Adrenal gland (tissue), 5 donors: ENCODE measurements around the gene STK32A.

ENCODE experiments used
- POLR2A ChIP-seq, 2 donors: fragments of 450-650 bp; IDR thresholded peaks; one replicate each; pipeline ENCODE4 v1.6.1; 2017; ENCODE audit warnings: antibody characterized with exemption in 2 of 2, mild to moderate bottlenecking in 2 of 2, moderate library complexity in 1 of 2
- TF ChIP-seq, protein P1 (sequence below), 6 experiments: fragments of 450-650 bp in 4 of 6; fragments of 200-600 bp in 2 of 6; sonication (generic) in 1 of 6; IDR thresholded peaks; 1 replicate in 5 of 6; 2 replicates in 1 of 6; pipeline versions ENCODE4 v1.5.1 to v1.8.0; 2016 to 2021; ENCODE audit warnings: antibody characterized with exemption in 6 of 6, mild to moderate bottlenecking in 2 of 6, moderate library complexity in 1 of 6
- donor health status: DM: no; HTN: no; CAD: no.

DNA sequence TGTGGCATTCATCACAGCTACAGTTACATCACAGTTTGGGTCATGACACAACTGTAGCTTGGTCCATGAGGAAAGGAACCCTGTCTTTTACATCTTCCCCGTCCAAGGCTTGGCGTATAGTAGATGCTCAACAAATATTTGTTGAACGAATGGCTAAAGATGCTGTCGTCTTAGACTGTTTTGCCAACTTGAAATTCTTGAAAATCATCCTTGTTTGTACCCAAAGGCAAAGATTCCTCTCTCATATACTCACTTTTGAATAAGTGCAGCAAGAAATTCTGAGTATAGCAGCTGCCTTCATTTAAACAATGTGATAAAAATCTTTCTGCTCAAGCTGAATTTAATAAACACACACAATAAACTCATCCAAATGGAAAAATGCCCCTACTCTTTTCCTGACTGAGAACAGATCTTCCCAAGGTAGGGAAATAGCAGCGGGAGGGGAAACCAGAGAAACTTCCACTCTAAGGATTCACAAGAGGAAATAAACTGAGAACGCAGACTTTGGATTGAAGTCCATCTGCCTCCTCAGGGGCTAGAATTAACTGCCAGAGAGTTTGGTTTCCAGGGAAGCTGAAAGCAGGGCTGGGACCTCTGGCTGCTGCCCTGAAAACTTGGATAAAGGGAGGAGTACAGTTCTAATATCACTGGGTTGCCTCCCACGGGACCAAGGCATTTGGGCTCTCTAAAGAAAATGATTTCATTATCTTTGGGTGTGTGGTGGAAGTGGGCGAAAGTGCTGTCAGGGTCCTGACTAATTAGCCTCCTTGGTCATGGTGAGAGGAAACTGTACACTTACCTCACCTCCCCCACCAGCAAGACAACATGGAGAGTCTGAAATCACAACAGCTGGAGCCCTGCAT lies 175.9 kb downstream of the STK32A start:
- TF ChIP-seq, protein P1, sequence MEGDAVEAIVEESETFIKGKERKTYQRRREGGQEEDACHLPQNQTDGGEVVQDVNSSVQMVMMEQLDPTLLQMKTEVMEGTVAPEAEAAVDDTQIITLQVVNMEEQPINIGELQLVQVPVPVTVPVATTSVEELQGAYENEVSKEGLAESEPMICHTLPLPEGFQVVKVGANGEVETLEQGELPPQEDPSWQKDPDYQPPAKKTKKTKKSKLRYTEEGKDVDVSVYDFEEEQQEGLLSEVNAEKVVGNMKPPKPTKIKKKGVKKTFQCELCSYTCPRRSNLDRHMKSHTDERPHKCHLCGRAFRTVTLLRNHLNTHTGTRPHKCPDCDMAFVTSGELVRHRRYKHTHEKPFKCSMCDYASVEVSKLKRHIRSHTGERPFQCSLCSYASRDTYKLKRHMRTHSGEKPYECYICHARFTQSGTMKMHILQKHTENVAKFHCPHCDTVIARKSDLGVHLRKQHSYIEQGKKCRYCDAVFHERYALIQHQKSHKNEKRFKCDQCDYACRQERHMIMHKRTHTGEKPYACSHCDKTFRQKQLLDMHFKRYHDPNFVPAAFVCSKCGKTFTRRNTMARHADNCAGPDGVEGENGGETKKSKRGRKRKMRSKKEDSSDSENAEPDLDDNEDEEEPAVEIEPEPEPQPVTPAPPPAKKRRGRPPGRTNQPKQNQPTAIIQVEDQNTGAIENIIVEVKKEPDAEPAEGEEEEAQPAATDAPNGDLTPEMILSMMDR (IDR thresholded peaks at IDR 0.05) = no peak
- TF ChIP-seq POLR2A (IDR thresholded peaks at IDR 0.05) = no peak
